Activated naive CD4-positive, alpha-beta T cell treated with anti-CD3 and anti-CD28 coated beads, Interleukin-2, amount 50 U/mL, for 24 hours (primary cell): Measurements from ENCODE around the gene MPDU1.
"Not testable (repeated sequence)": the region's sequence is repeated elsewhere in the genome, so short reads cannot be mapped to it uniquely, and the experiment has no call there.

Source experiments
- H3K27ac Mint-ChIP-seq: one replicate; pipeline ENCODE4 v1.8.0; 2021; ENCODE audit warnings: mild to moderate bottlenecking, mixed read lengths
- H3K27me3 Mint-ChIP-seq: one replicate; pipeline ENCODE4 v1.8.0; 2021; ENCODE audit warnings: mixed read lengths
- H3K36me3 Mint-ChIP-seq: one replicate; pipeline ENCODE4 v1.8.0; 2021; ENCODE audit warnings: mixed read lengths
- H3K4me1 Mint-ChIP-seq: one replicate; pipeline ENCODE4 v1.8.0; 2021; ENCODE audit warnings: mixed read lengths
- H3K4me3 Mint-ChIP-seq: one replicate; pipeline ENCODE4 v1.8.0; 2021; ENCODE audit warnings: mild to moderate bottlenecking, mixed read lengths
- H3K9me3 Mint-ChIP-seq: one replicate; pipeline ENCODE4 v1.8.0; 2021; ENCODE audit warnings: mixed read lengths

Gene MPDU1

DNA sequence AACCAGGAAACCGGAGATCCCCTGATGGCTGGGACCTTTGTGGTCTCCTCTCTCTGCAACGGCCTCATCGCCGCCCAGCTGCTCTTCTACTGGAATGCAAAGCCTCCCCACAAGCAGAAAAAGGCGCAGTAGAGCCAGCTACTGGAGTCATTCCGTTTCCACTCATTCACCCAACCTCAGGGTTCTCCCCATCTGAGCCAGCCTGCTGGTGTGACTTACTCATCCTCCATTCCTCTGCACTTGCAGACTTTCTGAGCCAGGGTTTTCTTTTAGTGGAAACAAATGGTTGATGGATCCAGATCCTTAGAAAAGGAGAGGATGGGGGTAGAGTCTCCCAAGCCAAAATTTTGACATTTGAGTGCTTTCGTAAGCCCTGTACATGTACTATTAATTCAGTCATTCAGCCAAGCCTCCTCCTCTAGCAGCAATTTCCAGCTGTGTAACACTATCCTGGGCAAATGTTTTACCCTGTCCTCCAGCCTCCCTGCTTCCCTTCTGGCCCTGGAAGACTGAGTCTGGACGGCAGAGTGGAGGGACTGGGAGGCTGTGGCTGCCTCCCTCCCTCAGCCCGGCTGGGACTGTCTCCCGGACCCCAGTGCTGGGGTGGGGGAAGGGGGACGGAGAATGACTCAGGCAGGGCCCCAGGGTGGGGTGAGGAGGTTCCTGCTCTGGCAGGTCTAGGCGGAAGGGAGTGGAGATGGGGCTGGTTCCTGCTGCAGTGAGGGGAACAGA, 3.9 kb downstream of the MPDU1 start:
- Mint-ChIP-seq H3K4me1 (peaks cover 20% of the 10 kb centered on the region), H3K4me3 (no peak overlapping the region), H3K27ac (peak overlapping the region; percentile 86), H3K27me3 (no peaks in the 10 kb centered on the region), H3K9me3 (no peaks in the 10 kb centered on the region), H3K36me3 (peaks cover 7% of the 10 kb centered on the region)

DNA sequence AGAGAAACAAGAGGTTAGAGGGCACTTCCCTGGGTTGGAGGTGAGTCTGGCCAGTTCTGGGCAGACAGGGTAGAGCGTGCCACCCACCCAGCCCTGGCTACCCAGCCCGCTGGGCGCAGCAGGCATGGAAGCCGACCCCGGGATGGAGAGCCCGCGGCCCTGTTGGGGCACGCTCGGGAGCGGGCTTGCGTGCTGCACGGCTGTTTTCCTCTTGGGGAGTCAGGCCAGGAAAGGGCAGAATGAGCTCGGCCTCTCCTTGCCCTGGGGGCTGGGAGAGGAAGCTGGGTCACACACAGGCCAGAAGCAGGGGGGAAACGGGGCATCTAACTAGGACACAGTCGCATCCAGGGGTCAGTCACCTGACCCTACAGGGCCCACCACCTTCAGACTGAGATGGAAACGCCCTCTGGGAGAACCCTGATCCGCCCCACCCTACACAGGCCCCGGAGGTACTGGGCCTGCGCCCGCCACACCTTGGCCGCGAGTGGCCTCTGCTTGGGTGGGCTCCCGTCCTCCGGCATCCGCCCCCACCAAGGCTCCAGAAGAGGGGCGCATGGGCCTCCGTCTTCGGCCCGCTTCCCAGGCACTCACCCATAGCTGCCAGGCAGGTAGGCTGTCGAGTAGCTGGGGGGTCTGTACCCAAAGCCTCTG, 5.0 kb downstream of the MPDU1 start:
- Mint-ChIP-seq H3K9me3 (no peaks in the 10 kb centered on the region), H3K27me3 (no peaks in the 10 kb centered on the region), H3K36me3 (peaks cover 12% of the 10 kb centered on the region), H3K27ac (no peak overlapping the region), H3K4me1 (peaks cover 20% of the 10 kb centered on the region), H3K4me3 (no peak overlapping the region)

GRCh38 chr17:7589204-7589868, 5.7 kb downstream of the MPDU1 start:
- H3K27ac Mint-ChIP-seq = no peak overlapping the region
- H3K27me3 Mint-ChIP-seq = no peaks in the 10 kb centered on the region
- peaks cover 14% of the 10 kb centered on the region for H3K4me1 Mint-ChIP-seq
- no peaks in the 10 kb centered on the region for H3K9me3 Mint-ChIP-seq
- no peak overlapping the region for H3K4me3 Mint-ChIP-seq
- peaks cover 16% of the 10 kb centered on the region for H3K36me3 Mint-ChIP-seq

DNA sequence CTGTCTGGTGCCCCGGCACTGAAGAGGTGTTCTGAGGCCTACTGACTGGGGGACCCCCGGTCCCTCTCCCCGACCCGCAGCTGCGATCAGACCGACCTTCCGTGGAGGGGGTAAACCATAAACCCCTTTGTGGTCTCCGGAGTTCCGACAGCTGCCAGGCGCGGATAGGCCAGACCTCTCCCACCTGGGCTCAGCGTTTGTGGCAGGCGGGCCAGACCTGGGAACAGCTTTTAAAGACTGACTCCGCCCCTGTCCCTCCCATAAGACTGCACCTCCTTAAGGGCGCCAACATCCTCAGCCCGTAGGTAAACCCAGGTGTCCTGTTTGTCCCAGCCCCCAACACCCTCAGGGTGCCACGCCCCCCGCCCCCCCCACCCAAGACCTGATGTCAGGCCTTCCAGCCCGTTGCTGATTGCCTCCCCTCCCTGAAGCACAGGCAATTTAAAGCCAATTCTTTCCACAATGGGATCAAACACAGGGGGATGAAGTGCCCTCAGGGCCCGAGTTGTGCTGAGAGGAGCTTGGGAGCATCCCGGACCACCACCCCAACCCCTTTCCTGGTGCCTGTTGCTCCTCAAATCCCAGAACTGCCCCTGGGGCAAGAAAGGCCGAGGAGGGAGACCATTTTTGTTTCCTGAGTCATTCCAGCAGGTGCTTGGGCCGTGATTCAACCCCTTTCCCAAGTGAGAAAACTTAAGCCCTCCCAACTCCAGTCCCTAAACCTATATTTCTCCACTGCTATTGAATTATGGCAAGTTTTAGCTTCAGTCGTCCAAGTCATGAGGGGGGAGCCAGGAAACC, 6.4 kb downstream of the MPDU1 start, which contains the start of gene SOX15:
SOX15 (minus strand) TSS at position 204 of the 801 bp plus-strand sequence. CDS start 418 bp downstream, outside the sequence.
- H3K27ac Mint-ChIP-seq = peak within 1 kb of the TSS; percentile 74
- H3K36me3 Mint-ChIP-seq = peaks cover 16% of the 10 kb centered on the region
- no peak within 1 kb of the TSS for H3K4me3 Mint-ChIP-seq
- no peaks in the 10 kb centered on the region for H3K27me3 Mint-ChIP-seq
- peaks cover 6% of the 10 kb centered on the region for H3K4me1 Mint-ChIP-seq
- no peaks in the 10 kb centered on the region for H3K9me3 Mint-ChIP-seq

- no peaks in the 10 kb centered on the region for H3K9me3 Mint-ChIP-seq
- no peaks in the 10 kb centered on the region for H3K27me3 Mint-ChIP-seq
- peak overlapping the region; percentile 74 for H3K27ac Mint-ChIP-seq
- H3K4me1 Mint-ChIP-seq = peaks cover 2% of the 10 kb centered on the region
- H3K36me3 Mint-ChIP-seq = peaks cover 21% of the 10 kb centered on the region
- H3K4me3 Mint-ChIP-seq = no peak overlapping the region
Measured at GRCh38 chr17:7590743-7591142, 7.1 kb downstream of the MPDU1 start.

DNA sequence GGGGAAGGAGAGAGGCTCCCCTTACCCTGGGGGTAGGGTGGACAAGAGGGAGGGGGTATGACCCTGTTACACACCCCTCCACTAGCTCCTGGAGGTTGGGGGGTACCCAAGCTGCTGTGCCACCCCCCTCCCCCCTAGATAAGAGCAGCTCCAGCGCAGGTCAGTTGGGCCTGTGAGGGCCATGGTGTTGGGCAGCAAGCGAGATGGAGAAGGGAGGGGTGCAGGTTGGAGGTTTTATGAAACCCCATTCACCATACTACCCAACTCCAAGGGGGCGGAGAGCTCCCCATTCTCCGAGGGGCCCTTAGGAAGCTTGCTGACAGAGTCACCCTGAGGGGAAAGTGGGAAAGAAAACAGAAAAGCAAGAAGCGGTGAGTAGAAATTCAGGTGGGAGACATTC, 7.9 kb downstream of the MPDU1 start:
- no peak overlapping the region for H3K27ac Mint-ChIP-seq
- H3K9me3 Mint-ChIP-seq = no peaks in the 10 kb centered on the region
- peaks cover 21% of the 10 kb centered on the region for H3K36me3 Mint-ChIP-seq
- no peaks in the 10 kb centered on the region for H3K4me1 Mint-ChIP-seq
- no peaks in the 10 kb centered on the region for H3K27me3 Mint-ChIP-seq
- no peak overlapping the region for H3K4me3 Mint-ChIP-seq

- no peak overlapping the region for H3K27ac Mint-ChIP-seq
- no peaks in the 10 kb centered on the region for H3K27me3 Mint-ChIP-seq
- H3K36me3 Mint-ChIP-seq = peaks cover 23% of the 10 kb centered on the region
- no peaks in the 10 kb centered on the region for H3K9me3 Mint-ChIP-seq
- H3K4me1 Mint-ChIP-seq = no peaks in the 10 kb centered on the region
- H3K4me3 Mint-ChIP-seq = no peak overlapping the region
Measured at GRCh38 chr17:7592422-7593021, 8.9 kb downstream of the MPDU1 start.

DNA sequence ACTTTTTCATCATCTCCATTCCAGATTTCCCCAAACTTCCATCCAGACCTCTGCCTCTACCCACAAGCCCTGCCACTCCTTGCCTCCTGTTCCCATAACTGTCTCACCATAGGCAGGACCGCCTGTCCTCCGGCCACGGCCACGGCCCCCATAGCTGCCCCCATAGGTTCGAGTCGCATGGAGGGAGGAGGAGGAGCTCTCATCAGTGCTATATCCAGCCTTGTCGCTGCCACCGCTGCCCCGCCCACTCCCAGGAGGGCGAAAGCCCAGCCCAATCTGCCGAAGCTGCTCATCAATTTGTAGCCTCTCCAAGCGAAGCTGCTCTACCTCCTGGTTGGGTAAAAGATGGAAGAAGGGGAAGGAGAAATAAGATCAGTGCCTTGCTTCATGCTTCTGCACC, 9.6 kb downstream of the MPDU1 start:
- H3K36me3 Mint-ChIP-seq = peaks cover 23% of the 10 kb centered on the region
- no peaks in the 10 kb centered on the region for H3K27me3 Mint-ChIP-seq
- no peaks in the 10 kb centered on the region for H3K4me1 Mint-ChIP-seq
- H3K4me3 Mint-ChIP-seq = no peak overlapping the region
- H3K9me3 Mint-ChIP-seq = no peaks in the 10 kb centered on the region
- H3K27ac Mint-ChIP-seq = peak overlapping the region; percentile 19

- not testable (repeated sequence) for H3K4me1 Mint-ChIP-seq, H3K27ac Mint-ChIP-seq, H3K9me3 Mint-ChIP-seq, H3K4me3 Mint-ChIP-seq, H3K27me3 Mint-ChIP-seq
- peaks cover 24% of the 10 kb centered on the region for H3K36me3 Mint-ChIP-seq
Measured at GRCh38 chr17:7597561-7597960, 13.9 kb downstream of the MPDU1 start.

DNA sequence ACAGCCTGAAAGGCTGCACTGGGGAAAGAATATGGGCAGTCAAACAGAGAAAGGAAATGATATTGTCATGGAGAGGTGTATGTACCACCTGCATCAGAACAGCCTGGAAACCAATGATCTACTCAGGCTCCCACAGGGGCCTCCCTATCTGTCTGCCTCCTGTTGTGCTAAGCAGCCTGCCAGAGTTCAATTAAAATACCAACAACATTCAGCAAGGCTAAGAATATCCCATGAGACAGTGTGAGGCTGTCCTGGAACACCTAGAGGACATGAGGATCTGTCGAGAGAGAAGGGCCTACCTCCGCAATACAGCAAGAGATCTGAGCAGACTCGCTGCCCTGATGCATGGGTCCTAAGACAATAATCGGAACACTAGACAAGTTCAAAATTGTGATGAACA, 22.6 kb downstream of the MPDU1 start:
- H3K4me1 Mint-ChIP-seq = peaks cover 32% of the 10 kb centered on the region
- no peaks in the 10 kb centered on the region for H3K9me3 Mint-ChIP-seq
- no peaks in the 10 kb centered on the region for H3K27me3 Mint-ChIP-seq
- no peak overlapping the region for H3K27ac Mint-ChIP-seq
- peaks cover 8% of the 10 kb centered on the region for H3K36me3 Mint-ChIP-seq
- H3K4me3 Mint-ChIP-seq = no peak overlapping the region

DNA sequence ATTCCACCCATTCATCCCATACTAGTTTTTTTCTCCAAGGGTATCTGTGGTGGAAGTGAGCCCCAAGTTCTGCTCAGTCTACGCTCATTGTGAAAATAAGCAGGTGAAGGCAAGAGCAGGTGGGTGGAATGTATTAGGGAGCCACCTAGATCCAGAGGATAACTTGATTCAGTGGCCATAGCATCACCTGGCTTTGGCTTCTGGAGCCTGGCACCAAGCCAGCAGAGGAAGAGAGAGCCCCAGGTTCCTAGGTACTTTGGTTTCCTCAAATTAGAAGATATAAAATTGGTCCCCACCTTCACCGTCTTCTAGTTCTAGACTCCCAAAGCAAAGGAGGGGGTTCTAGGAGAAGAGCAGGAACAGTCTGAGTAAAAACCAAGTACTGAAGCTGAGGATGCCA, 27.0 kb downstream of the MPDU1 start:
- Mint-ChIP-seq H3K4me1 (peaks cover 58% of the 10 kb centered on the region), H3K36me3 (peaks cover 6% of the 10 kb centered on the region), H3K27ac (peak overlapping the region; percentile 35), H3K27me3 (no peaks in the 10 kb centered on the region), H3K4me3 (no peak overlapping the region), H3K9me3 (no peaks in the 10 kb centered on the region)

GRCh38 chr17:7611635-7612293, 28.1 kb downstream of the MPDU1 start:
- Mint-ChIP-seq H3K4me1 (peaks cover 49% of the 10 kb centered on the region), H3K4me3 (peak overlapping the region; percentile 99), H3K27me3 (no peaks in the 10 kb centered on the region), H3K36me3 (peaks cover 4% of the 10 kb centered on the region), H3K27ac (peak overlapping the region; percentile 76), H3K9me3 (no peaks in the 10 kb centered on the region)

- H3K9me3 Mint-ChIP-seq = no peaks in the 10 kb centered on the region
- H3K27ac Mint-ChIP-seq = peak overlapping the region; percentile 76
- no peaks in the 10 kb centered on the region for H3K27me3 Mint-ChIP-seq
- H3K4me3 Mint-ChIP-seq = peak overlapping the region; percentile 99
- peaks cover 49% of the 10 kb centered on the region for H3K4me1 Mint-ChIP-seq
- H3K36me3 Mint-ChIP-seq = peaks cover 4% of the 10 kb centered on the region
Measured at GRCh38 chr17:7612294-7612640, 28.6 kb downstream of the MPDU1 start.

DNA sequence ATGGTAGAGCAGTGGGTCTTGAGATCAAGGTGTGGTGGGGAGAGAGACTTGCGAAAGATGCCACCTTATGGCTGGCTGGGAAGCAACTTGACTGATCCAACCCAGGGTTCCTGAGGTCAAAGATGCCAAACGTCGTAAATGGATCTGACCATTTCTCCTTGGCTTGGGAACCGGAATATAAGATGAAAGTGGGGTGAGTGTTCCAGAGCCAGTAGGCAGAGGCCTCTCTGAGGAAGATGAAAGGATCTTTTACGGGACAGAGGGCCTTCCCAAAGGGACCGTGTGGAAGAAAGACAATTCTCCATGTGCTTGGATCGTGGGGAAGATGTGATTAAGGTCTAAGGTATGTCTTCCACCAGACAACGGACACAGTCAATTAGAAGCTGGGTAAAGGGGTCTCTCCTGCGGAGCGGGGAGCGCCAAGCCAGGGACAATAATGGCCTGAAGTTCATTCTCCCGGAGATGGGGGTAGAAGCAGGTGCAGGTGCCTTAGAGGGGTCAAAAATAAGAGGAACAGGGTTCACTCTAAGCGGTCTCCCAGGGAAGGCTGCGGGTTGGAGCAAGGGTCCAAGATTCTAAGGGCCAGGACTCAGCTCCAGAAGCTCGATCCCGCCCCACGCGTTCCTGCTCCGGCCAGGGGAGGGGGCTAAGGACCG, 30.2 kb downstream of the MPDU1 start:
- peak overlapping the region; percentile 99 for H3K4me3 Mint-ChIP-seq

More for the DNA sequence above, 30.2 kb downstream of the MPDU1 start:
- no peaks in the 10 kb centered on the region for H3K27me3 Mint-ChIP-seq
- H3K36me3 Mint-ChIP-seq = peaks cover 4% of the 10 kb centered on the region
- H3K4me1 Mint-ChIP-seq = peaks cover 44% of the 10 kb centered on the region
- no peaks in the 10 kb centered on the region for H3K9me3 Mint-ChIP-seq
- H3K27ac Mint-ChIP-seq = peak overlapping the region; percentile 98
